Activated CD8-positive, alpha-beta memory T cell treated with anti-CD3 and anti-CD28 coated beads, Interleukin-2, amount 50 U/mL, for 1 hour (primary cell): ENCODE measurements around the gene LHPP.

ENCODE experiments used
- DNase-seq: peaks from one replicate; pipeline ENCODE4 v3.0.0-alpha.2; 2020; ENCODE audit errors: extremely low read depth

The LHPP gene

DNA sequence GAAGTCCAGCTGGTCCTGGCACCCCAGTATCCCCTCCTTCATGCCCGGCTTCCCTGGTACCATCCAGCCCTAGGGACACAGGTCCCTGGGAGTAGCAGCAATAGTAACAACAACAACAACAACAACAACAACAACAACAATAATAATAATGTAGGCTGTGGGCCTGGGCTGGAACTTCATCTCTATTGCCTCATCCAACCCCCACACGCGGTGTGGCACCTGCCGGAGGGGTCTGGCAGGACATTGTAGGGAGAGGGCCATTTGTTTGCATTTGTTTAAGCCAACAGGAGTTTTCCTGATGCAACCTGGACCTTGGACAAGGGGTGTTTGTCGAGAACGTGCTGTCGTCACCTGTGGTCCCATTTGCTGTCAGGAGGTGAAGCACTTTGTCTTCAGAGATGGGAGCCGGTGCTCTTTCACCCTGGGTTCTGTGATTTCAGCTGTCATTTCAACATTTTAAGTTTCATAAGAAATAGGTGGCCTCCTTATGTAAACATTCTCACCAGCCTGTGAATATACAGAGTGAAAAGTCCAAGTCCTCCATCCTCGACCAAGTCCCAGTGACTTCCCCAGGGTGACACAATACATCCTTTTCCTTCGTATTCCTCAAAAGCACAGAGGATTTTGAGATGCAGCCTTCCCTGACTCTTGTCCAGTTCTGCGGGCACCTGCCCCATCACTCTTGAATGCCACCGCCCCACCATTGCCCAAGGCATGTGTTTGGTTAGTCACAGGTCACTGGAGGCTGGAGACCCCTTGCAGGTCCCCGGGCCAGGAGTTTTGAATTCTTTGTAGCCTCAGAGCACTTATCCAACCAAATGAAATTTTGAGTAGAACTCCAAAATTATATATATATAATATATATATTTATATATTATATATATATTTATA lies 9.2 kb downstream of the LHPP start:
- DNase-seq, result no peak

DNA sequence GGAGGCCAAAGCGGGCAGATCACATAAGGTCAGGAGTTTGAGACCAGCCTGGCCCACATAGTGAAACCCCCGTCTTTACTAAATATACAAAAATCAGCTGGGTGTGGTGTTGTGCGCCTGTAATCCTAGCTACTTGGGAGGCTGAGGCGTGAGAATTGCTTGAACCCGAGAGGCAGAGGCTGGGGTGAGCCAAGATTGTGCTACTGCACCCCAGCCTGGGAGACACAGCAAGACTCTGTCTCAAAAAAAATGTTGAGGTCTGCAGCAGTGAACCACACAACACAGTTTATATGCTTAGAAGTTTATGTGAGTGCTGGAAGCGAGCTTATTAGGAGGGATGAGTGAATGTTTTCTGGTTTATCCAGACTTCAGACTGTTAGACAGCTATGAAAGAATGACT lies 10.4 kb downstream of the LHPP start:
- no peak for DNase-seq

DNA sequence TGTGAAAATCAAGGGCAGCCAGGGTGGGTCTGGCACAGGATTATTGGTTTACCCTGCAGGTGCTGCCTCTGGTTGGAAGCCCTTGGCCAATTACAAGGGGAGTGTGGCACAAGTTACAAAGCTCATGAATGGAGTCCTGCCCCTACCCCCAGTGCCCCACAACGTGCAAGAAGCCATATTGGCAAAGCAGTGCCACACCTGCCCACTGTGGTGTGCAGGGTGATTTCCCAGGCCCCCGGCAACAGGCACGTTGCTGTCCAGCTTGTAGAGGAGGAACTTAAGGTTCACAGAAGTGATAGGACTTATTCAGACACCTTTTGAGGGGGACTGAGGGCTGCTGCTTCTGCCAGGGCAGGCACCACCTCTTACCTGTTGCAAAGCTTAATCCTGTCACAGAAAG lies 11.4 kb downstream of the LHPP start:
- DNase-seq, result no peak

DNA sequence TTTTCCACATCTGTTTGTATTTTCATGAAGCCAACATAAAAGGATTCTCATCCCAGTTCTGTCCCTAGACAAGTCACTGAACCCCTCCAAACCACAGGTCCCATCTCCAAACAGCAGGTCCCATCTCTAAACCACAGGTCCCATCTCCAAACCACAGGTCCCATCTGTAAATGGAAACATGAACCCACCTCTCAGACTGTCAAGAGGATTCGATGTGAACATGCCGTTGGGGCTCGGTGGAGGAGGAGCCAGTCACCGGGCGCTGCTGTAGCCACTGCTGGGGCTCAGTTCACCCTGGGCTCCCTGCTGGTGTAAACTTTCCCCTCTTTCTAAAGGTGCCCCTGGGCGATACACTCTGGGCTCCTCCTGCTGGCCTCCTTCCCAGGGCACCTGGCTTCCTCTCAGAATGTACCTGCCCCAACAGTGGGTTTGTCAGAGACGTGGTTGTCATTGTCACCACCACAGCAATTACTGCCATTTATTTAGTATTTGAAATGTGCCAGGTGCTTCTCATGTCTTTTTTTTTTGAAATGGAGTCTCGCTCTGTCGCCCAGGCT lies 13.0 kb downstream of the LHPP start:
- DNase-seq, result no peak

DNA sequence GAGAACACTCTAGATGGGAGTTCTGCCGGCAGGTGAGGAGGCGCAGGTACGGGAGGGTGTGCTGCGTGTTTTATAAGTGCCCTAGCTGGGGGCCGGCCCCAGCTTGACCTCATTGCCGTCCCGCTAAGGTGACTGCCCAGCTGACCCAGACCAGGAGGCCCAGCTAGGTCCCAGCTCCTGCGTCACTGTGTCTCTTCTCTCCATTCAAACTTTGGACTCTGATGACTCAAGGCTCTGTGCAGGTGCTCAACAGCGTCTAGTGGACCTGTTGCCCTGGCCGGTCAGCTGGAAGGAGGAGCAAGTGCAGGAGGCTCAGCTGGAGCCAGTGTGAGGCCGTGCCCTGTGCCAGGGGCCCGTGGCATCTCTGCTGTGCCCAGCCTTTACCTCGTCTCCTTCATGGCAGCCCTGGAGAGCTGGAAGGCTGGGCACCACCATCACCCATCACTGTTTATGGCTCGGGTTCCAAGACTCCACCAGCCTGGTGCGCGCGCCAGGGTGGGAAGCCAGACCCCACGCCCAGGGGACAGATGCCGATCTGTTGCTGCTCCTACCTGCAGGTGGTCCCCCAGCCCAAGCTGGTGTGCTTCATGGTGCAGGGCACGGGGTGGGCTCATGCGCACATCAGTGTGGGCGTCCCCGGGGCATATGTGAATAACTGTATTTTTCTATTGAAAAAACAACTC lies 14.6 kb downstream of the LHPP start:
- DNase-seq, result no peak

DNA sequence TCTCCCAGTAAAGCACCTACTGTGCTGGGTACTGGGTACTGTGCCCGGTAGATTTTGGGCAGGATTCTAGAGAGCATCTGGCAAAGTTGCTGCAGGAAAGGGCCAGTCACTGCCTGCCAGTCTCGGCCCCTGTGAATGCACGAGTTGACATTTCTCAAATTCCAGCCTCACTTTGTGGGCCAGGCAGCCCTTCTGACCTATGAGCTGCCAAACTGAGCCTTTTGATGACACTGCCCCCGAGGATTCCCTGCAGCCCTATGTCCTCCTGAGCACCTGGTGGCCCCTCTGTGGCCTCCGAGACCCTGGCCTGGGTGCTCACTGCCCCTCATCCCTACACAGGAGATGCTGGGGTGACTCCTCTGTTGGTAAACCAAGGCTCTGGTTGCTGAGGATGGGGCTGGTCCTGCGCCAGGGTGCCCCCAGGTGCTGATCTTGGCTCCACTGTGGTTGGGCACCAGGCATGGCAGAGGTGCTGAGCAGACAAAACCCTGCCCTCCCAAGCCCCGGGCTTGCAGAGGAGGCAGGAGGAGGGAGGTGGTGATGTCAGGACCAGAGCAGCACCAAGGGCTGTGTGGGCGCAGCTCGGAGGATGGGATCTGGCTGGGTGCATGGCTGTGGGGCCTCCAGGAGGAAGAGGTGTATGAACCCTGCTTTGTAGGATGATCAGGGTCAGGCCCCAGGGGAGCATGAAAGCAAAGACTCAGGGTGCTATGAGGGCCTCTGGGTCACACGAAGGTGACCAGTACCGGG lies 16.2 kb downstream of the LHPP start:
- DNase-seq, result no peak

DNA sequence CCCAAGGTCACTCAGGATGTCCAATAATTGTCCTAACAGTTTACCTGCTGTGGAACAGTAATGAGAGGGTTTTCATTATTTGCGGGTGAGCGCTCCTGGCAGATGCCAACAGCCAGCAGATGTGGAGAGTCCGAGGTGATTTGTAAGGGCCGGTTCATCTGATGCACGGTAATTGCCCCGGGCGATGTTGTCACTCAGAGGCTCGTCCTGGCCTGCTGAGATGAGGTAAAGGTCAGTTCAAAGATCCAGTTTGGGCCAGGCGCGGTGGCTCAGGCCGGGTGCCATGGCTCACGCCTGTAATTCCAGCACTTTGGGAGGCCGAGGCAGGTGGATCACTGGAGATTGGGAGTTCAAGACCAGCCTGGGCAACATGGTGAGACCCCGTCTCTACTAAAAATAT lies 16.9 kb downstream of the LHPP start:
- DNase-seq, result no peak

DNA sequence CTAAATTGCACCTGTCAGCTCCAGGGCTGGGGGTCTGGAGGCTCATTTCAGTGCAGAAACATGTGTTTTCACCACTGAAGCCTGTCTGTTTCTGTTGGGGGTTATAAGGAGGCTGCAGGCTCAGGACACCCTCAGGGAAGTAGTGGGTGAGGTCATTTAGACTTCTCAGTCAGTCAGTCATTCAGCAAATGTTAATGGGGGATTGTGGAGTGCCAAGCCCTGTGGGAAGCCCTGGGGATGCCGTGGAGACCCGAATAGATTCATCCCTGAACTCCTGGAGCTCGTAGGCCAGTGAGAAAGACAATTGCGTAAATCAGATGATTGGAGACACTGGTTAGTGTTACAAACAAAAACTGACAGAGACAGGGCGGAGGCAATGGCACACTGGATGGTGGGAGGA lies 19.2 kb downstream of the LHPP start:
- no peak for DNase-seq

DNA sequence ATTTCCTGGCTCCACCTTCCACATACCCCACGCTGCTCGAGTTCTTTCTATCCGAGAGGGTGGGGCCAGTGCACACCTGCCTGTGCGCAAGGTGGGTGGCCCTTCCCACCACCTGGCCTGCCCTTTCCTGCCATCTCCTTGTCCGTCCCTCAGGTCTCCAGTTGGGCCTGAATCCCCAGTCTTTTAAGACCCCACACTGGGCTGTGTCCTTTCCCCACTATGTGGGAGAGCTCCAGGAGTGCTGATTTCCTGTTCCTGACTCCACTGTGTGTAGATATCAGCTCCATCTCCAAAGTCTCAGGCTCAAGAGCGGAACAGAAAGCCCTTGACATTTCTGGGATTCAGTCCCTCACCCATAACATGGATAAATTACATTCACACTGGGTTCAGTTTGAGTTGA lies 20.1 kb downstream of the LHPP start:
- DNase-seq, result no peak

DNA sequence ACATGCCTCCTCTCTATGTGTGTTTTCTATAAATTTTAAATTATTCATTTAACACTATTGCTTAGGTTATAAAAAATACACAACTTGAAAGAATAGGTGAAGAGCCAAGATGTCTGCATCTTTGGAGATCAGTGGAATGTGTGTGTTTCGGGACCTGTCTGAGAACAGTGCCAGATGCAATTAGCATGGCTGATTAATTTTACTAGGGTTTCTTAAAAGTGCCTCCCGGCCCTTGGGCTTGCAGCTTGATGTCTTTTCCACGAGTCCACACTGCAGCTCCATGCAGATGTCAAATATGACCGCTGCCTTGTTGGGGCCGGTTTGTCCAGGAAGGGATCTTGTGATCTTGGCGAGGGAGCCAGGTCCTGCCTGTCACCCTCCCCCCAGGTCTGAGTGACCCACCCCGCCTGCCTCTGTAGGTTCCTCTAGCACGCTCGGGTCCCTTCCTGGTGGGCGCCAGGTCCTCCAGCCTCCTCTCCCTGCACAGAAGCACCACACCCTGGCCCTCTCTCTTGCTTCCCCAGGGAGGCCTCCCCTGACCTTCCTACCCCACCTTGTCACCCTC lies 20.7 kb downstream of the LHPP start:
- DNase-seq, result no peak

DNA sequence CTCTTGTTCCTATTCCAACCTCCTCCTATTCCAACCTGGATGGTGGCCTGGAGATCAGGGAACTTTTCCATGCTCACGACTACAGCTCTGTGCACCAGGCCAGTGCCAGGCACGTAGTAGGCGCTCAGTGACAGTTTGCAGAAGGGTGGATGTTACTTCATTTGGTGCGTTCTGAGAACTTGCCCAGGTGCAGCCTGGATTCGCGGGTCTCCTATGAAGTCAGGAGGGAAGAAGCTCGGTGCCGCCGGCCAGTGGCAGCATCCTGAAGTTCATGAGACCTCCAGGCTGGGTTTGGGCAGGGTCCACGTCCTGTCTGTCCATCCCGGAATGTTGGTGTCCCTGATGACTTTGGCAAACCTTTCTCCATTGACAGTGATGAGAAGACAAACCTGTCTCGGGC lies 21.3 kb downstream of the LHPP start:
- DNase-seq, result no peak

DNA sequence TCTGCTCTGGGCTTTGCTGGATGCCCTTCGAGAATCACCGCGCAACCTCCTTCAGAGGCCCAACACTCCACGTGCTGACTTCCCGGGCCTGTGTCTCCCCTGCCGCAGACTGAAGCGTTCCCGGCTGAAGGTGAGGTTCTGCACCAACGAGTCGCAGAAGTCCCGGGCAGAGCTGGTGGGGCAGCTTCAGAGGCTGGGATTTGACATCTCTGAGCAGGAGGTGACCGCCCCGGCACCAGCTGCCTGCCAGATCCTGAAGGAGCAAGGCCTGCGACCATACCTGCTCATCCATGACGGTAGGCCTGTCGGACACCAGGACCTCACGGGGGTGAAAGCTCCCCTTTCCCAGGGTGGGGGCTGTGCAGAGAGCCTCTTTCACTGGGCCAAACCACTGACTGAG lies 22.4 kb downstream of the LHPP start:
- DNase-seq, result no peak

DNA sequence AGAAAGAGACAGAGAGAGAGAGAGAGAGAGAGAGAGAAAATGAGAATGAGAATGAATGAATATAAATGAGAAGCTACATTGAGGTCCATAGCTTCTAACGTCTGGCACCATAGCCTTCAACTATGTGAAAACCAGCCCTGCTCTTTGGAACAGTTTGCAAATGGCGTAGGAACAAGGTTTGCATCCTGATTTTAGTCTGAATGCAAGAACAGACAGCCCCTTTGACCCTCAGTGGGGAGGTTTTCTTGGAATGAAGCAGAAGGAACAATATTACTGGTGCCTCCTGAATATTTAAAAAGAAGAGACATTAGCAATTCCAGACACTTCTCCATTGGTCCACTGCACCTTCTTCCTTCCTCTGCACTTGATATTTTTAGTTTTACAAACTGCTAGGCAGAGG lies 23.0 kb downstream of the LHPP start:
- DNase-seq, result no peak

DNA sequence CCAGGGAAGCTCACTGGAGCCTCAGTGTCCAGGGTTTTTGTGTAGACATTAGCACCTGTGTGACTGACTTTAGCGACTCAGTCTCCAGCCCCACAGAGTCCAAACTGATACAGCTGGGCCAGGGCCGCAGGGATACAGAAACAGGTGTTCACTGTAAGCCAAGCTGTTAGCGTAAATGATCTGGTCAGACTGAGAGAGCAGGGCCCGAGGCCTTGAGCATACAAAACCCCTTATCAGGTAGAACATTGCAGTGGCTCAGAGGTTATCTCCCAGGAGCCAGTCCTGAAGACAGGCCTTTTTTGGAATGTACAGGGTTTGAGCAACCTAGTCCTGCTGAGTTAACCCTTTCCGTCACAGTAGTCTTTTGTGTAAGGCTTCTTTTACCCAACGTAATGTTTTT lies 25.0 kb downstream of the LHPP start:
- DNase-seq, result no peak

DNA sequence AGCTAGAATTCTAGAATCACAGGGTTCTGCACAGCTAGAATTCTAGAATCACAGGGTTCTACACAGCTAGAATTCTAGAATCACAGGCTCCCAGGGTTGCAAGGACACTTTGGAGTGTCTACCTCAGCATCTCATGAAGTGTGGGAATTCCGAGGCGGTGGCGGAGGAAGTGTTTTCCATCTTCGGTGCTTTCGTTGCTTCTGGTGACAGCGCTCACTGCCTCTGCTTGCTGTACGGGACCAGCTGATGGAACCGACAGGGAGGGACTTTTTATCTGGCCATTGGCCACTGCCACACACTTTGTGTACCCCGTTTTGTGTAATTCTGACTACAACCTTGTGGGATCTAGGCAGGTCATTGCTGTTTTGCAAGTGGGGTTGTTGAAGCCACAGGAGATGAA lies 29.5 kb downstream of the LHPP start:
- DNase-seq, result no peak

DNA sequence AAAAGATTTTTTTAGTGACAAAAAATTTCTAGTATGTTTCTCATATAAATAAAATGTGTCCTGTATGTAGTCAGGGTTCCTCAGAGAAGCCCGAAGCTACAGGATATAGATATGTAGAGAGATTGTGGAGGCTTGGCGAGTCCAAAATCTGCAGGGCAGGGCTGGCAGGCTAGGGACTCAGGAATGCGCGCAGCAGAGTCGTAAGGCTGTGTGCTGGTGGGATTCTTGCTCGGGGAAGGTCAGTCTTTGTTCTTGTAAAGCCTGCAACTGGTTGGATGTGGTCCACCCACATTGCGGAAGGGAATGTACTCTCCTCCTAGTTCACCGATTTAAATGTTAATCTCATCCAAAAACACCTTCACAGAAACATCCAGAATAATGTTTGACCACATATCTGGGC lies 30.6 kb downstream of the LHPP start:
- DNase-seq, result no peak

DNA sequence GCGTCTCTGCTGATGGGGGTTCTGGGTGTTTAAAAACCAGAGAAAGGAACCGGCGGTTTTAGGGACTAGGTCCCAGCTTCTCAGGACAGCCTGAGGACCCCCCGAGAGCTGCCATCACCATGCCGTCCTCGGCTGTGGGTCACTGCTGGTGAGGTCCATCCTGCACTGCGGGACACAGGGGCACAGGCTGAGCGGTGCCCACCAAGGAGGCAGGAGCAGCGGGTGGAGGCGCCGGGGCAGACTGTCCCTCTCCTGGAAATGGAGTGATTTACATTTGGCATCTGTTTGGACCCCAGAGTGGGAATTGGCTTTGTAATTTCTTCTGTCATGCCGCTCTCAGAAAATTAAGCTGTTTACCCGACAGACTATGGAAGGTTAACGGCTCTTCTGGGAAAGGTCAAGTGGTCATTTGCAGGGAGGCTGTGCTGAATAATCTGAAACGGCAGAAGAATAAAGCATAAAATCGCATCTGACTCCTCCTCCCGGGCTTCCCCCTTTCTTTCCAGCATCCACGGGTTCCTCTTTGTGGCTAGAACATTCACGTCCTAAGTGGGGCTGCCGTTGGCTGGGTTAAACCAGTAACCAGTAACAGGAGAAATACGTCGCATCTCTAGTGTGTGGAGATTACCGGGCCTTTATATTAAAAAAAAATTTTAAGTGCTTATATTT lies 31.7 kb downstream of the LHPP start:
- DNase-seq, result no peak

DNA sequence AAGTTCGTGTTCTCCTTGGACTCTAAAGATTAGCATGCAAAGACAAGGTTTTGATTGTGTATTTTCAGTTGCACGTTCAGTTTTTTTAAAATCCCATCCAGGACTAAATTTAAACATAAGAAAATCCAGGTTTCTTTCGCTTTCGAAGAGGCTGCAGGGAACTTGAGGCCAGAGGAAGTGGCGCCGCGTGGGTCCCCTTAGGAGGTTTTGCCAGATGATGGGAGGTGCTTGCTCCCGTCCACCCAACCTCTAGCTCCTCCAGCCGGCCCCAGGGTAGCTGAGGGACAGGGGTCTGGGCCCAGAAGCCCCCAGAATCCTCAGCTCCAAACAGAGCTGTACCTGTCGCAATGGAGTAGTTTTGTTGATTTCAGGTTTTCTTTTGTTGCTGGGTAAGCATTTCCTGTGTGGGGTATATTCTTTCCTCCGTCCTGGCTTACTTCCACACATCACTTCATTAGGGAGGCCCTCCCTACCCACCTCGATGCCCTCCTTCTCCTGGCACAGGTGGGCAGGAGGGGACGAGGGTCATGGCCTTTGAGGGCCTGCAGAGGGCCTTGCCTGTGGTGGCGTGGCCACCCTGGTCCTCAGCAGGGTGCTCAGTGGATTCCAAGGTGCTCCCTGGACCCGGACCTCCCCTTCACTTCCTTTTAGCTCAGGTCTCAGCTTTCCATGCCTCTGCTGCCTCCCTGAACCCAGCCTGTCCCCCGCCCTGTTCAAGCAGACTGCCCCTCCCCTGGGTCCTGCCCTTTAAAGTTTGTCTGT lies 32.6 kb downstream of the LHPP start:
- no peak for DNase-seq

DNA sequence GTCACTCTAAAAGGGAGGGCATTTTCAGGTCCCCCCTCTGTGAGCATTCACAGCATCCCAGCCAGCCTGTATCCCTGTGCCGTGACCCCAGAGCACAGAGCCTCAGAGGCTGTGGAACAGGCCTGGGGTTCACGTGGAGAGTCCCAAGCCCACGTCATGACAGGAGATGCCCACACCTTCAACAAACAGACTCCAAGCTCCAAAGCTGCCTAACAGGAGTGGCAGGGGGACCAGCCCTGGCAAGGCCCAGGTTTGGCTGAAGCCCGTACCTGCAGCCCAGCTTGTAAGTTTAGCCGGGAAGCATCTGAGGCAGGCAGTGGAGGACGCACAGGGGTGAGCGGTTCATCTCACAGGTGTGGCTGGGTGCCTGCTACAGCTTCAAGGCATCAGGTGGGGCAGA lies 33.5 kb downstream of the LHPP start:
- no peak for DNase-seq

DNA sequence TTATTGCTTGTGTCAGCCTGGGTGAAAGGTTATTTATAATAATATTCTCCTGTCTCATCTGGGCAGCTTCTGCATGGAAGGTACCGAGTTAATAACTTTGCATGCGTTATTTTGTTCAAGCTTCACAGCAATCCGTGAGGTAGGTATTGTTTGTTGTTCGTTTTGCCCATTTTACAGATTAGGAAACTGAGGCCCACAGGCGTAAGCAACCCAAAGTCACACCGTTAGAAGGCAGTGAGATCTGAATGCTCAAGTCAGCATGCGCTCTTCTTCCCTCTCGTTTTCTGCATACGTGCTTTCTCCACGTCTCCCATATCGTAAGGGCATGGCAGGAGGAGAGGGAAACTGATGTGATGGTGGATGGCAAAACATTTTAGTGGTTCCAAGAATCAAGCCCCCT lies 34.1 kb downstream of the LHPP start:
- no peak for DNase-seq

DNA sequence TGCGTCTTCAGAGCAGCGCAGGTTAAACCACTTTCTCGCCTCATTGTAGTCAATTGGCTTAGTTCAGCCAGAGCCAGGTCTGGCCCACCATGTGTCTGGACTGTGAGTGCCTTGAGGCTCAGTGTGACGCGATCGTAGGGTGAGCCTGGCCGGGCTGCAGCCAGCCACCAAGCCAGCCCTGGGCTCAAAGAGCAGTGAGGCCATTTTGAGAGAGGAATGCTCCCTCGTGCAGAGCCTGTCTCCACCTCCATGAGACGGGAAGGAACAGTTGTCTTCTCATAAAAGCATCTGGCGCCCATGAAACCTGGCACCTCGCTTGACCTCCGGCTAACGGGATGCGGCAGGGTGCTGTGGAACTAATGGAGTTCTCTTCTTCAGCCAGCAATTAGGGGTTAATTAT lies 34.5 kb downstream of the LHPP start:
- no peak for DNase-seq
